HG03469 (cell line): ENCODE results near the gene SCUBE1.
"Not testable (repeated sequence)": the region's sequence is repeated elsewhere in the genome, so short reads cannot be mapped to it uniquely, and the experiment has no call there.

Experiments used
- ATAC-seq: cut with Tn5 transposase; IDR thresholded peaks from one replicate; pipeline ENCODE4 v1.9.1; 2021; ENCODE audit warnings: mild to moderate bottlenecking, moderate library complexity, moderate number of reproducible peaks; ENCODE audit not compliant: unreplicated experiment

The SCUBE1 gene

DNA sequence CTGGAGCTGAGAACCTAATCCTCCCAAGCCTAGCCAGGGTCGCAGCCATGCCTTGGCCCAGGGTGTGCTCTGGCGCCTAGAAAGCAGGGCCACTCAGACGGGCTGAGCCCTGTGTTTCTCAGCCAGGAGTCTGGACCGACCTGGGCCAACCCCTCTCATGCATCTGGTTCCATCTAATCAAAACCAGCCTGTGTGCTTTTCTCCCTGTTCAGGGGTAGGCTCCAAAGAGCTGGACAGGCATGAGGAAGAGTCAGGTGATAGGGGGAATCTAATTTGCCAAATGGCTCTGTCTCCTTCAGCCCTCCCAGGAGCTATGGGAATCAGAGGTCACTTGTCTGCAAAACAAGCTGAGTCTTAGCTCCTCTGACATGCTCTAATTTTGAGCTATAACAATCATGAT lies 55.7 kb downstream of the SCUBE1 start:
- ATAC-seq: no peak

DNA sequence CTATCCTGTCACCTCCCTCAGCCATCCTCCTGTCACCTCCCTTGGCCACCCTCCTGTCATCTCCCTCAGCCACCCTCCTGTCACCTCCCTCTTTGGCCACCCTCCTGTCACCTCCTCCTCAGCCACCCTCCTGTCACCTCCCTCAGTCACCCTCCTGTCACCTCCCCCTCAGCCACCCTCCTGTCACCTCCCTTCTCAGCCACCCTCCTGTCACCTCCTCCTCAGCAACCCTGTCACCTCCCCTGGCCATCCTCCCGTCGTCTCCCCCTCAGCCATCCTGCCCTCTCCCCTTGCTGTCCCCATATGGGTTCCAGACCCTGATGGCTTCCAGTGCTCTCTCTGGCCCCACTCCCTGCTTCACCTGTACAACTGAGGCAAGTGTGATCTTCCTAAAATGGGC lies 61.8 kb downstream of the SCUBE1 start:
- ATAC-seq: no peak

GRCh38 chr22:43280523-43280886 lies 62.7 kb downstream of the SCUBE1 start:
- not testable (repeated sequence) for ATAC-seq

- no peak for ATAC-seq
These were observed 63.2 kb downstream of the SCUBE1 start for GRCh38 chr22:43279867-43280522.

DNA sequence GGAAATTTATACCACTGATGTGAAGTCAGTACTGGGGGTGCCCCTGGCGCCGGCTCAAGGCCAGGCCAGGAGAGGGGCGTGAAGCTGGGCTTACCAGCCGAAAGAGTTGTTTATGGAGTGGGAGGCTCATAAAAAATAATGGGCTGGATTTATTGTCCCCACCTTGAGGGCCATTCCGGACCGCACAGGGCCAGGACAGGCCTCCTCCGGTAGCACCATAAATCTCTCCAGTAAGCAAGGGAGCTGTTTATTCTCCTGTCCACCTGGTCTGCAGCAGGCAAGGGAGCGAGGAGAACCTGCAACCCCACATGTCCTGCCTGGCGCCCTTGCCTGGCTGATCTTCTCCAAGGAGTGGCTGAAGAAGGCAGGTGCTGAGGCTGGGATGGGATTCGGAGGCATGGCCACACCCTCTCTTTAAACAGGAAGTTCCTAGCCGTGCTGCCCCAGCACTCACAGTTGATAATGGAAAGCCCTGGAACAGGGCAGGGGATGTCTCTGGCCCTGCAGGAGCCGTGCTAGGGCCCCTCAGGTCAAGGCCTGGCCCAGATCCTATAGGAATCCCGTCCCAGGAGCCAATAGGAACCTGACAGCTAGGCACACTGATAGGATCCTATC lies 65.1 kb downstream of the SCUBE1 start:
- no peak for ATAC-seq

GRCh38 chr22:43277091-43277490 lies 66.1 kb downstream of the SCUBE1 start:
- no peak for ATAC-seq

DNA sequence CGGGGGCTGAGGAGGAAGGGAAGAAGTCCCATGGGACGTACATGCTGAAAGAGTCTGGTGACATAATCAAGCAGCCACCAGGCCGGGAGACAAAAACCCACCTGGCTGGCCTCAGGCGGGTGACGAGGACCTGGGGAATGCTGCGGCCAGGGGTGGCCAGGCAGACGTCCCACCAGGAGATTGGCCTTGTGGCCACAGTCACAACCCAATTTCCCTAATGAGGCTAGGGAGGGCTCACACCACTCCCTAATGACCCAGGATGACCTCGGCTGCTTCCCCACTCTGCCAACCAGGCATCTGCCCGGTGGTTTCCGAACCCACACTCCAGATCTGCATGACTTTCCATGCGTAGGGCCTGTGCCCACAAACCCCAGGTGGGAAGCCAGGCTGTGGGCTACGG lies 66.9 kb downstream of the SCUBE1 start:
- ATAC-seq: no peak

DNA sequence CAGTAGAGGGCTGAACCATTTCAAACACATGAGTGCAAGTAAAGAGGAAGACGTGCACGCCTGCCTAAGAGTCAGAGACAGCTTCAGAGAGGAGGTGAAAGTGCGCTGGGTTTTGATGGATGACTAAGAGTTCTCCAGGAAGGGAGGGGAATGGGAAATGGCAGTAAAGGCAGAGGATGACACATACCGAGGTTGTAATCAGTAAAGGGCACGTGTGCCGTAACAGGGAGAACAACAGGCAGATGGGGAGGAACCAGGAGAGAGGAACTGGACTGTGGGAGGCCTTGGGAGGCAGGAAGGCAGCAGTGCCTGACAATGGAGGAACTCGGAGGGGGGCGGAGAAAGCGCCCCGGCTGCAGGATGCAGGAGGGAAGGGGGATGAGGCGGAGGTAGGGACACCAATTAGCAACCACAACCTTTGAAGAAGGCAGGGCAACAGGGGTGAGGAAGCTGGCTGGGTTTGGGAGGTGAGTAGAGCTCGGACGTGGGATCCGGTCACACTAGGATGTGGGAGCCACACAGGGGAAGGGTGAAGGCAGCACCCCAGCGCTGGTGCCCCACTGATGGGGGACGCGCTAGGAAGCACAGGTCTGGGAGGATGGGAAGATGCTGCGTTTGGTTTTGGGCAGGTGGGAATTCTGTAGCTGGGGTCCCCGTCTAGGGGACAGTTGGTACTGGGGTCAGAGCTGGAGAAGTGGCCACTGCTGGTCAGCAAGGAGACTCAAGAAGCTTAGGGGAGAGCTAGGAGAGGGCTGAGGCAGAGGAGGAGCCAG lies 67.4 kb downstream of the SCUBE1 start:
- ATAC-seq: no peak

DNA sequence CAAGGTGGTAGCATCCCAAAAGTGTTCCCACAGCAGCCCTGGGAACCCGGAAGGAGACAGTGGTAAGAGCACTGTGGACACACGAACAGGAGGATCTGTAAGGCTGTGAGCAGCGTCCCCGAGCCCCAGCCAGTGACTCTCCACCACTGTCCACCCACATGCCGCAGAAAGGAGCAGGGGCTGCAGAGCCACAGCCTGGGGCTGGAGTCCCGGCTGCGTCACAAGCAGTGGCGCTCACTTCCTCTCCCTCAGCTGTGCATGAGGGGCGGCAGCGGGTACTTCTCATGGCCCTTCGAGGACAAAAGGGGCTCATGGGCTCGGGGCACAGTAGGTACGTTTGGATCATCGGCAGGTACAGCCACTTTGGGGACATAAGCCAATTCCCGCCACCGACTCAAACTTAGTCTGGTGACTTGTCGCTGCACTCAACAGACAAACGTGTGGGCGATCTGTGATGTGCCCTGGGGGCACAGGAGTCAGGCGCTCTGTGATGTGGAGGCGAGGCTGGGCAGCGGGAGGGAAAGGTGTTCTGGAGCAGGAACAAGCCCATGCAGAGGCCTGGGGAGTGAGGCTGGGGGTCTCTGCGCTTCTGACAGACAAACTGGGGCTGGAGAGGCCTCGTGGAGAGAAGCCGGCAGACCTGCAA lies 68.5 kb downstream of the SCUBE1 start:
- no peak for ATAC-seq

- ATAC-seq: no peak
These were observed 69.2 kb downstream of the SCUBE1 start for GRCh38 chr22:43273902-43274484.

- no peak for ATAC-seq
These were observed 70.3 kb downstream of the SCUBE1 start for GRCh38 chr22:43272869-43273318.

DNA sequence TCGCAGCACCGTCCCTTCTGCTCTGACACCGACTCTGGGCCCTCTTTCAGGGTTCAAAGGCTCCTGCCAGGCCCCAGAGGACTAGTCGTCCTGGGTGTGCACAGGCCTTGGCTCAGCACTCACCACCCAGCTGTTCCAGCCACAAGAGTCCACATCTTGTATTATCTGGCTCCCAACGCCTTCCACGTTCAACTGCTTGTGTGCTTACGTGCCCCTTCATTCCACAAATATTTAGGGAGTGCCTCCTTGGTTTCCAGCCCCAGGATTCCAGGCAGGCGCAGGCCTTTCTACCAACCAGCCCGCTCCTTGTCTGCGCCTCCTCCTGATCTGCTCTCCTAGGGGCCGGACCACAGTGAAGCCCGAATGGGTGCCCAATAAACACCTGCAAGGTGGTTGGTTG lies 70.9 kb downstream of the SCUBE1 start:
- no peak for ATAC-seq

- no peak for ATAC-seq
These were observed 72.2 kb downstream of the SCUBE1 start for GRCh38 chr22:43270949-43271348.

- no peak for ATAC-seq
These were observed 72.8 kb downstream of the SCUBE1 start for GRCh38 chr22:43270314-43270908.

DNA sequence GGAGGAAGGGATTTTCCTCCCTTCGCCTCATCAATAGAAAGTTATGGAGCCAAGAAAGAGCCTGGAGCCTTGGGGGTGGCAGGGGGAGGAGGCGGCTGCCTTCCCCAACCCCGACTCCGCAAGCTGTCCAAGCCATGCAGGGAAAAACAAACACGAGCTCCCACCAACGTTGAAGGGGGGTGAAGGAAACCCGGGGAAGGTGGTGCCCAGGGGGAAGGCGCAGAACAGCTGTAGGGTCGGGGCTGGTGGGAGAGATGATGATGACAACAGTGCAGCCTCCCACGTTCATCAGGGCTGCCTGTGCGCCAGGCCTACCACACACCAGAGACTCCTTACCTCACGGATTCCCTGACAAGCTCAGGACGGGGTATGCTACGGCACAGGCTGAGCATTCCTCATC lies 73.5 kb downstream of the SCUBE1 start:
- ATAC-seq: no peak

DNA sequence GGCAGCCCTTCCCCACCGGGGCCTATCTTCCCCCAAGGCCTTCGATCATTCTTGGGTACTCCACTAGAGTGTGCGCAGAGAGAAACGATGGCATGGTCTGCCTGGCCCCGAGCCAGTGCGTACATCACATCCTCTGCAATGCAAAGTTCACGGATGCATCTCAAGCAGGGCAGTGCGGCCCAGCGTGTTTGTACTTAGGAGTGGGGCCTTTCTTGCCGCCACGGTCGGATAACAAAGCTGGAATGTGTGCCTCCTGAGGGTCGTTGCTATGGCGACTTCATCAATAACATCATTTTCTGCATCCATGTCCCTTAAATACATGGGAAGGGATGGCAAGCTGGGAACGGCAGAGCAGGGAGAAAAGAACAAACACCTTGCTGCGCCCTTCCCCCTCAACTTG lies 73.9 kb downstream of the SCUBE1 start:
- ATAC-seq: no peak

- no peak for ATAC-seq
These were observed 75.1 kb downstream of the SCUBE1 start for GRCh38 chr22:43267981-43268660.

- no peak for ATAC-seq
These were observed 75.7 kb downstream of the SCUBE1 start for GRCh38 chr22:43267332-43267980.

- no peak for ATAC-seq
These were observed 77.1 kb downstream of the SCUBE1 start for GRCh38 chr22:43266076-43266475.
